Measurements from ENCODE around the gene MCC. TPM values are rescaled to one million over a fixed set of nuclear protein-coding genes. Genes with fewer than 3 reads are reported as not detected.

MCC gene
- total and polyA plus RNA-seq, 2 of the 4 experiments (the other 2 are of a cell fraction), result 5.0 to 20.6 TPM

GRCh38 chr5:113361701-113362100 is 126.6 kb downstream of the MCC start:
- H4K91ac ChIP-seq (ENCODE audit: insufficient read depth, low read depth, low read length), result no peak overlapping the region
- no peak overlapping the region for H2BK120ac ChIP-seq (ENCODE audit: low read depth, low read length)
- H2BK20ac ChIP-seq (ENCODE audit: low read depth, low read length), result no peak overlapping the region
- no peak for DNase-seq
- no peak overlapping the region for H3K4ac ChIP-seq (ENCODE audit: low read depth, low read length)
- BruUV-seq (replicated peaks), result no TSS peak
- H3K4me3 ChIP-seq (ENCODE audit: insufficient read depth, low read depth, low read length), result no peak overlapping the region
- H3K27me3 ChIP-seq (ENCODE audit: control insufficient read depth, insufficient read depth, low read length), result no peaks in the 10 kb centered on the region
- no peak overlapping the region for H2BK5ac ChIP-seq (ENCODE audit: low read depth, low read length, poor library complexity, severe bottlenecking)
- no peak overlapping the region for H2AFZ ChIP-seq (replicated peaks; ENCODE audit: low read length, poor library complexity)
- H2AK9ac ChIP-seq (replicated peaks; ENCODE audit: low read depth, low read length, poor library complexity), result no peak overlapping the region
- H3K79me1 ChIP-seq (ENCODE audit: low read depth in 1 of 2, low read length in 2 of 2), result no peaks in the 10 kb centered on the region
- no peak overlapping the region for H3K23ac ChIP-seq (ENCODE audit: low read depth, low read length)
- peaks cover 5% of the 10 kb centered on the region; the same call in 1 of the 2 replicates for H3K4me1 ChIP-seq (ENCODE audit: control insufficient read depth, insufficient read depth, low read length)
- no peak overlapping the region for H3K56ac ChIP-seq (ENCODE audit: extremely low read depth, insufficient read depth, low read length)
- ATAC-seq (ENCODE audit: low read depth), result no peak
- no peak overlapping the region for H3K27ac ChIP-seq (ENCODE audit: insufficient read depth, low read length)
- no peak overlapping the region for H2BK15ac ChIP-seq (ENCODE audit: low read depth, low read length)
- TF ChIP-seq ELK1 (IDR thresholded peaks at IDR 0.05; ENCODE audit: borderline replicate concordance, low read depth, low read length), result no peak
- no peak for TF ChIP-seq USF2 (IDR thresholded peaks at IDR 0.05; ENCODE audit: low read depth, low read length)
- TF ChIP-seq BHLHE40 (IDR thresholded peaks at IDR 0.05; ENCODE audit: low read depth, low read length), result no peak
- TF ChIP-seq RCOR1 (IDR thresholded peaks at IDR 0.05; ENCODE audit: insufficient replicate concordance, low read length), result no peak
- no peak for TF ChIP-seq CHD1 (IDR thresholded peaks at IDR 0.05; ENCODE audit: low read depth, low read length)
- no peak for TF ChIP-seq CEBPB (IDR thresholded peaks at IDR 0.05; ENCODE audit: low read depth, low read length)
- no peak for TF ChIP-seq MAFK (IDR thresholded peaks at IDR 0.05; ENCODE audit: low read depth, low read length)
- TF ChIP-seq NFE2L2 (IDR thresholded peaks at IDR 0.05; ENCODE audit: low read depth, low read length), result no peak
- no peak for TF ChIP-seq MAZ (IDR thresholded peaks at IDR 0.05; ENCODE audit: borderline replicate concordance, low read depth, low read length)
- no peak for TF ChIP-seq RFX5 (IDR thresholded peaks at IDR 0.05; ENCODE audit: low read depth, low read length)
- TF ChIP-seq SMC3 (IDR thresholded peaks at IDR 0.05; ENCODE audit: low read depth, low read length), result no peak
- no peak for TF ChIP-seq RAD21 (IDR thresholded peaks at IDR 0.05; ENCODE audit: low read length)
- no peak overlapping the region for H3K18ac ChIP-seq (ENCODE audit: low read depth, low read length)
- intact Hi-C loops (cut with micrococcal nuclease) (no loop called here), in situ Hi-C loops (cut with MboI; ENCODE audit: low sequenced_read_pairs) (no loop called here), dilution Hi-C loops (cut with HindIII; ENCODE audit: low sequenced_read_pairs, unreplicated experiment) (no loop called here)
- no peak overlapping the region for H4K5ac ChIP-seq (ENCODE audit: low read depth, low read length)
- no peaks in the 10 kb centered on the region for H4K20me1 ChIP-seq (ENCODE audit: insufficient read depth, low read length)
- H3K4me2 ChIP-seq (ENCODE audit: low read depth, low read length), result no peak overlapping the region
- H3K9me1 ChIP-seq (ENCODE audit: insufficient read depth, low read length), result 0 out of 2 replicates have a peak, but pooled peaks cover 2% of the 10 kb centered on the region
- no peak overlapping the region for H2AK5ac ChIP-seq (ENCODE audit: low read depth, low read length)
- H3K9ac ChIP-seq (ENCODE audit: low read depth, low read length), result no peak overlapping the region
- WGBS, 2 experiments (ENCODE audit: extremely low coverage in 2 of 2, insufficient read length in 1 of 2), result no CpG with 5 or more reads among the region's 1 CpG
- H4K8ac ChIP-seq (ENCODE audit: low read depth in 2 of 2, low read length in 2 of 2), result no peak overlapping the region
- ChIA-PET POLR2A (ENCODE audit: unreplicated experiment) (no interaction called here), CTCF (interaction anchor here (0.6 kb wide), 1 partner anchor 354 kb away, joined by 4 read pairs; no protein-coding TSS in a partner anchor)
- H3K9me3 ChIP-seq (ENCODE audit: control insufficient read depth, insufficient read depth, low read length), result peaks cover 12% of the 10 kb centered on the region
- no peak overlapping the region for H3K14ac ChIP-seq (replicated peaks; ENCODE audit: low read depth, low read length)
- H3K36me3 ChIP-seq (ENCODE audit: control insufficient read depth, insufficient read depth, low read length), result no peaks in the 10 kb centered on the region
